ENCODE results near the gene MAPK6. TPM values are rescaled to one million over a fixed set of nuclear protein-coding genes. Genes with fewer than 3 reads are reported as not detected.

The MAPK6 gene
- total RNA-seq, 1 experiment from 2014 or later = 56.4 TPM

DNA sequence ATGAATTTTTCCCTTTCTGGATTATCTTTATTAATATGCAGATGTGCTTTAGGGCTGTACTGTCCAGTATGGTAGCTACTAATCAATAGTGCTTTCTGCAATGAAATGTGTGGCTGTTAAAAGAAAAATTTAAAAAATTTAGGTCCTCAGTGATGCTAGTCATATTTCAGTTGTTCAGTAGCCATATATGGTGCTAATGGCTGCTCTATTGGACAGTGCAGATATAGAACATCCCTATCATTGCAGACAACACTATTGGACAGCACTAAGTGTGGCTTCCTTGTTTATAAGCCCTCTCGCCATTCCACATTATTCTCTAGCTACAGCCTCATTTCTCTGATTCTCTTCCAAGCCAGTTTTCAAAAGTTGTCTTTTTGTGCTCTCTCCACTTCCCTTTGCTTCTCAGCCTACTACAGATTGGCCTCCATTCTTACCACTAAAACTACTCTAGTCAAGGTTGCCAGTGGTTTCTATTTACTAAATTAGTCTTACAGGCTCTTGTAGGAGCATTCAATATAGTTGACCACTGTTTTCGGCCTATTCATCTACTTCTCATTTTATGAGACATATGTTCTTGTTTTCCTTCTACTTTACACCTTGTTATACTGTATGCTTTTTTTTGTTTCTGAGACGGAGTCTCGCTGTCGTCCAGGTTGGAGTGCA is 9.5 kb downstream of the MAPK6 start:
- Histone ChIP-seq H3K4me3 (ENCODE audit: low read depth, low read length, poor library complexity, severe bottlenecking) (no peak overlapping the region), H3K27me3 (replicated peaks; ENCODE audit: insufficient read depth, low read depth, low read length, poor library complexity) (no peaks in the 10 kb centered on the region), H3K36me3 (ENCODE audit: insufficient read depth, low read length, poor library complexity, severe bottlenecking) (peaks cover 10% of the 10 kb centered on the region), H3K9me3 (ENCODE audit: low read depth, low read length, poor library complexity, severe bottlenecking) (peaks cover 10% of the 10 kb centered on the region), H3K4me1 (ENCODE audit: insufficient read depth, low read length, poor library complexity, severe bottlenecking) (no peaks in the 10 kb centered on the region), H3K27ac (ENCODE audit: low read depth, low read length, poor library complexity, severe bottlenecking) (no peak overlapping the region)
- ChIA-PET CTCF (no interaction called here), POLR2A (ENCODE audit: low non-redundant PET) (no interaction called here)
- intact Hi-C loops (cut with micrococcal nuclease; ENCODE audit: unreplicated experiment) = no loop called here
- no peak for DNase-seq (ENCODE audit: low spot score)
- BruUV-seq (replicated peaks) = no TSS peak
- TF ChIP-seq CTCF (conservative IDR thresholded peaks at IDR 0.05; ENCODE audit: low read depth, low read length) = no peak
- no peak for TF ChIP-seq EZH2 (IDR thresholded peaks at IDR 0.05; ENCODE audit: borderline replicate concordance, low read depth, low read length, poor library complexity, severe bottlenecking)

DNA sequence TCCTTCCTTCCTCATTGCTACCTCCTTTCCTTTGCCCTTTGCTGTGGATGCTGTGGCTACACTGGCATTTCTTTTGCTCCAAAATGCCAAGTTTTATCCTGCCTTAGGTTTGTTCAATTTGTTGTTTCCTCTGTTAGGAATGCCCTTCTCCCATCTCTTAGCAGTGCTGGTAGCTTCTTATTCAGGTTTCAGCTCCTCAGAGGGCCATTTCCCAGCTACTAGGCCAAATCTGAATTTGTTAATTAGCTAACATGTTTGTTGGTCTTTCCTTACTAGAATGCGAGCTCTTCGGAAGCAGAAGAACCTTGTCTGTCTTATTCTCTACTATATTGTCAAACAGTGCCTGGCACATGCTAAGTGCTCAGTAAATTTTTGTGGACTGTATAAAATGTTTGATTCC is 11.0 kb downstream of the MAPK6 start:
- intact Hi-C loops (cut with micrococcal nuclease; ENCODE audit: unreplicated experiment) = no loop called here
- no peak overlapping the region for H3K27ac ChIP-seq (ENCODE audit: low read depth, low read length, poor library complexity, severe bottlenecking)
- POLR2A ChIA-PET (ENCODE audit: low non-redundant PET) = no interaction called here
- no peaks in the 10 kb centered on the region for H3K4me1 ChIP-seq (ENCODE audit: insufficient read depth, low read length, poor library complexity, severe bottlenecking)
- BruUV-seq (replicated peaks) = no TSS peak
- DNase-seq (ENCODE audit: low spot score) = no peak
- TF ChIP-seq EZH2 (IDR thresholded peaks at IDR 0.05; ENCODE audit: borderline replicate concordance, low read depth, low read length, poor library complexity, severe bottlenecking) (no peak), CTCF (conservative IDR thresholded peaks at IDR 0.05; ENCODE audit: low read depth, low read length) (no peak)
- H3K27me3 ChIP-seq (replicated peaks; ENCODE audit: insufficient read depth, low read depth, low read length, poor library complexity) = no peaks in the 10 kb centered on the region
- H3K36me3 ChIP-seq (ENCODE audit: insufficient read depth, low read length, poor library complexity, severe bottlenecking) = peaks cover 18% of the 10 kb centered on the region
- CTCF ChIA-PET = no interaction called here
- H3K4me3 ChIP-seq (ENCODE audit: low read depth, low read length, poor library complexity, severe bottlenecking) = no peak overlapping the region
- H3K9me3 ChIP-seq (ENCODE audit: low read depth, low read length, poor library complexity, severe bottlenecking) = peaks cover 19% of the 10 kb centered on the region

DNA sequence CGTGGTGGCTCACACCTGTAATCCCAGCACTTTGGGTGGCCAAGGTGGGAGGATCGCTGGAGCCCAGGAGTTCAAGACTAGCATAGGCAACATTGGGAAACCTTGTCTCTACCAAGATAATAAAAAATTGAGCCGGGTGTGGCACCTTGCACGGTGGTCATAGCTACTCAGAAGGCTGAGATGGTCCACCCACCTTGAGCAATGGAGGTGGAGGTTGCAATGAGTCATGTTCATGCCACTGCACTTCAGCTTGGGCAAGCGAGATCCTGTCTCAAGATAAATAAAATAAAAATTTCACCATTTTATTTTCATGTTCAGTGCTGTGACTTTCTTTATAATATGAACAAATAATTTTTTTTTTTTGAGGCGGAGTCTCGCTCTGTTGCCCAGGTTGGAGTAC is 12.5 kb downstream of the MAPK6 start:
- H3K27ac ChIP-seq (ENCODE audit: low read depth, low read length, poor library complexity, severe bottlenecking) = no peak overlapping the region
- TF ChIP-seq CTCF (conservative IDR thresholded peaks at IDR 0.05; ENCODE audit: low read depth, low read length) = no peak
- TF ChIP-seq EZH2 (IDR thresholded peaks at IDR 0.05; ENCODE audit: borderline replicate concordance, low read depth, low read length, poor library complexity, severe bottlenecking) = no peak
- CTCF ChIA-PET = no interaction called here
- no peaks in the 10 kb centered on the region for H3K4me1 ChIP-seq (ENCODE audit: insufficient read depth, low read length, poor library complexity, severe bottlenecking)
- POLR2A ChIA-PET (ENCODE audit: low non-redundant PET) = no interaction called here
- peaks cover 19% of the 10 kb centered on the region for H3K9me3 ChIP-seq (ENCODE audit: low read depth, low read length, poor library complexity, severe bottlenecking)
- no peak overlapping the region for H3K4me3 ChIP-seq (ENCODE audit: low read depth, low read length, poor library complexity, severe bottlenecking)
- no TSS peak for BruUV-seq (replicated peaks)
- H3K36me3 ChIP-seq (ENCODE audit: insufficient read depth, low read length, poor library complexity, severe bottlenecking) = peaks cover 18% of the 10 kb centered on the region
- H3K27me3 ChIP-seq (replicated peaks; ENCODE audit: insufficient read depth, low read depth, low read length, poor library complexity) = no peaks in the 10 kb centered on the region
- DNase-seq (ENCODE audit: low spot score) = no peak
- intact Hi-C loops (cut with micrococcal nuclease; ENCODE audit: unreplicated experiment) = no loop called here
